DMS153 treated with DMSO at 0.1 percent for 48 hours (cell line): ENCODE data around the gene NT5DC1.
A peak's percentile ranks its signal among the peaks of the same experiment; 100 is the strongest.

Experiments
- DNase-seq: peaks from one replicate; lab custom pipeline; 2025; ENCODE audit not compliant: unreplicated experiment; lab: John Stamatoyannopoulos, UW

Gene NT5DC1

DNA sequence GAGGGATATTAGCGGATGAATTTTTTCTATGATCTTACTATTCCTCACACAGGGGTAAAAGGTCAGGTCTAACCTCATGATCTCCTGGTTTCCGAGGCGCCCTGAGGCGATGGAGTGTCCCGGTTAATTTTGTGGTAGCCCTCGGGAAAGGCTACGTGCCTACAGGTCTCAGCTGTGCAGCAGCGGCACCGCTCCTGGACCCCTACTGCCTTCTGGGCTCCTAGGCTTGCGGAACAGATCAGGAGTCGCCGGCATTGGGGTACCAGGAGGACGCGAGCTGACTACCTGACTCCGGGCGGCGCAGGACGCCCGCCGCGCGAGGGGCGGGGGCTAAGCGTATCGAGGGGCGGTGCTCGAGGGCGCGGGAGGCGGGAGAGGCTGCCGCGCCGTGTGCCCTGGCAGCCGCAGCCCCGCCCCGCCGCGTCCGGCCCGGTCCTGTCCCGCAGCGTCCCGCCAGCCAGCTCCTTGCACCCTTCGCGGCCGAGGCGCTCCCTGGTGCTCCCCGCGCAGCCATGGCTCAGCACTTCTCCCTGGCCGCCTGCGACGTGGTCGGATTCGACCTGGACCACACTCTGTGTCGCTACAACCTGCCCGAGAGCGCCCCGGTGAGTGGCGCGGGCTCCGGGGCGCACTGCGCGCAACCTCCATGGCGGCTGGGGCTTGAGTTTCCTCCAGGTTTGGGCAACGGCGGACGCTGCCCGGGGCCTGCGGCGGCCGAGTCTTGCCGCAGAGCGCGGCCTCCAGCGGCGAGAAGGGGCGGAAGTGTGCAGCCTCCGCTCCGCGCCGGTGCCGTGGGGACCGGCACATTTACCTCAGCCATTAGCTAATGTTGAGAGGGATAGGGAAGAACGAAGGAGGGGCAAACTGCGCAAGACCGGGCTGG lies at the start of gene NT5DC1:
TSS of gene NT5DC1 (plus strand) at position 435 of the 883 bp plus-strand sequence. CDS start at position 513, 78 bp downstream.
- DNase-seq, result peak; percentile 79

DNA sequence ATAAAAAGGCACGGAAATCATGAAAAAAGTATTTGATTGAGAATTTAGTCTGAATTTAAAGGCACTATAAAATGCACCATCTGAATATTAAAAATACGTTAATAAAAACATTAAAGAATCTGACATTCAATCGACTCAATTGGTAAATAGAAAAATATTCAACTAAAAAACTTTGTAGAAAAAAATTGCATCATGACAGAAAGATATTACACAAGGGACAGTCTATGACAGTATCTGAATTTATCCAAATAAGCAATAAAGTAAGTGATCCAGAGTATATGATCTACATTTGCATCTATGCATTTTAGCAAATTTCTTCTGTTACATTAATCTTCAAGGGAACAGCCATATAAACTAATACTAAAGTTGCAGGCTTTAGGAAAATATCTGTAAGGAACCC lies 49.4 kb upstream of the NT5DC1 start:
- no peak for DNase-seq

DNA sequence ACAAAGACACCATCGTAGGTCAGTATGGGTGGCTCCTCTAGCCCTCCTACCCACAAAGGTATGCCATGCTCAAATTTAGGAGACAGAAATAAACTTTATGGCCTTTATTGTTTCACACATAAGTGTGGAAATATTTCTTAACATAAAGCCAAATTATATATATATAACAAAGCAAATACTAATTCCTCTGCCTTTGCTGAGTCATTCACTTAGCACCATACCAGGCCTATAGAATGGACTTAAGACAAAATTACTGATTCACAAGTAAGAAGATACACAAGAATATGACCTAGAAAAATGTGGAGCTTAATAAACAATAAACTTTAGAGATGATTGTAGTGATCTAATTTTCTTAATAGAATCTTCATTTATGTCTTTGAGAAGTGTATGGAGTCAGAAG lies 45.1 kb upstream of the NT5DC1 start:
- no peak for DNase-seq

DNA sequence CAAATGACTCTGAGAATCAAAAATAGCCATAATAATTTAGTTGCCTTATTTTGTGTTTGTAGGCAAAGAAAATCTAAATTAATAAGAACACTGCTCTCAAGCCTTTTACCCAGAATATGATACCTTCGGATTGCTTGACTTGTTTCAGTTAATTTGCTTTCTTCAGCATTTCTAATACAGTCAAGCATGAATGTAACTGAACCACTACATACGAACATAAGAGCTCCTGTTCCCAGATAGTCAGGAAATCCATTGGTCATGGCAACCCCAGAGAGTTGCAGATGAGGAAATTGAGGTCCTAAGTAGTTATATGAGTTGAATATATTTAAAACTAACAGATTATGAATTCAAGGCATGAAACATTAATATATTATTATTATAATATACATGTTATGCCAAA lies 42.9 kb upstream of the NT5DC1 start:
- DNase-seq, result no peak

DNA sequence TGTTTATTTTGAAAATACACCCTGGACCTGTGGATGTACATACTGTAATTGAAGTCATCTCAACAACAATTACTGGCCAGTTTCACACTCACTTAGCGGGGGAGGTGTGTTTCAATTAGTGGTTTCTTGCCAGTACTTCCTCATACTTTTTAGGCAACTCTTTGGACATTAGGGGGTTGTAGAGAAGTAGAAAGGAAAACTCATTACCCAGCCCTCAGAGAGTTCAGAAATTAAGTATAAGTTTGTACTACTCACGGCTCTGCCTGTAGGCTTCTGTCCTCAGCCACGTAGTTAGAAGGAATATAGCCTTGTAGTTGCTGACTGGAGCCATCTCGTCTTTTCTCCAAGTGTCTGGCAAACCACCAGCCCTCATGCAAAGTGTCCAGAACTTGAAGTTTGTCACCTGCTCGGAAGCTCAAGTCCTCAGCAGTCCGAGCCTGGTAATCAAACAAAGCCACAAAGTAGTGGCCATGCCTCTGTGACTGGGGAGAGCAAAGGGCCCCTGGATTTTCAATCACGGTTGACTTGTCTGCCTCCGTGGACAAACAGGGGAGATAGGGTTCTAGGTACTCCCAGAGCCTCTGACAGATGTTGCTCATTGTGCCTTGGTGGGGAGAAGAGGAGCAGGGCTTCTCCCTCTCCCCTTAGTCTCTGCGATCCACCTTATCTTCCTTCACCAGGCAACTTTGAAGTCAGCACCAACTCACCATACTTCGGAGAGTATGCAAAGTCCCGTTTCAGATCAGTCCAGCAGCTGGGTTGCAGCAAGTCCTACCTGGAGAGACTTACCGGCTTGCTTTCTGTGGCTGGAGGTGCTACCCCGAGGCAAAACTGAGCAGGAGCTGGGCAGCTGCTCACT lies 40.7 kb upstream of the NT5DC1 start:
- DNase-seq, result no peak

DNA sequence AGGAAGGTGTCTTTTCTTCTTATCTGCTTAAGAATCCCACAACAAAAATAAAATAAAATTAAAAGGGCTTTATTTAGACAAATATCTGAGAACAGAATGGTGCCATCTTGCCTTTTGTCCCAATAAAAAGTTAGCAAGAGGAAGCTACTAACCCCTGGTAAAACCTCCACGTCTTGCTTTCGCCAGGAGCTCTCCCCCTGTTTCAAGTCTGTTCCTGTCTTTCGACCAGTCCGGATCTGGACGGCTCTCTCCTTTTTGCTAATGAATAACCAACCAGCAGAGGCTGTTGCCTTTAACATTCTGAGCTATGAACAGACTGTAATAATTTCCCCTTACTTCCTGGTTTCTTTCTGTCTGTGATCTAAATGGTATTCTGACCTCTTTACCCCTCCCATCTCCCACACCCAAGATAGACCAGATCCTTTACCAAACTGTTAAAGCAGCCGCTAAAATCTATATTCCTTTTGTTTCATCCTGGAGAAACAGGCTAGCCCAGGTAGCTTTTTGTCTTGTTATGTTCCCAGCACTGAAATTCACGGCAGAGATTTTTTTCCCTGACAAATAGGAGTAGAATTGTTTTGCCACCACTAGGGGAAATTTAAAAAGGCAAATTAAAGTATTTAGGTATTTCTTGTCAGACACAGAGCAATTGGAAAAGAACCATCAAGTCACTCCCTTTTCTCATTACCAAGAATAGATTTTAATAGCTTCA lies 39.9 kb upstream of the NT5DC1 start, which contains the start of gene FRK:
TSS of gene FRK (minus strand) at position 320 of the 712 bp plus-strand sequence. CDS start 580 bp downstream, outside the sequence.
- DNase-seq, result peak; percentile 66

DNA sequence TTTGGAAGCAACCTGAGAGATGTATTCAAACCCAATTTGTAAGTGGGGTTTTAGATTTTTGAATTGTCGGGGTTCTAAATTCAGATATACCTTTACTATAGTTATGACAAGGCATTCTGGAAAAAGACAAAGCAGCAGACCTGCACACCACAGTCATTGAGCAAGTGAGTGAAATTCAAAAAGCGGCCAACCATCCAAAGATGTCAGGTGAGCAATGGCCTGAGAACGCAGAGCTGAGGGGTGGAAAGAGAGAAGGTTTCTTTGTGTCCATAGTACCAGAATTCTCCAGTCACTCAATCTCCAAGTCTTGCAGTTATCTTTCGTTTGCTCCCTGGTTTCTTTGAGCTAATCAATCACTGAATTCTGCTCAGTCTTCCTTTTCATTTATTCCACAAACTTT lies 38.2 kb upstream of the NT5DC1 start:
- DNase-seq, result no peak

DNA sequence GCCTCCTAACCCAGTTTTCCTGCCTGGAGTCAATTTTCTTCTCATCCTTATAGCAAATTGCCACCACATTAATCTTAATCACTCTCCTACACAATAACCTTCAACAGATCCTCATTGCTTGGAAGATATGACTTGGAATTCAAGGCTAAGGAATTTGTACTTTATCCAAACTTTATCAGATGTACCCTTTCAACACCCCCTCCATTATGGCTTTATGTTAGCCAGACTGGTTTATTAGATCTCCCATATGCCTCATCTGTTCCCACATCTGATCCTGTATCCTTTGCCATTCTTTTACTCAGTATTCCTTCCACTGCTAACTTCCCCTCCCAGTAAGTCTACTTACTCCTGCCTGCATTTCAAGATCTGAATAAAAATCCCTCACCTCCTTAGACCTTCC lies 36.0 kb upstream of the NT5DC1 start:
- no peak for DNase-seq

DNA sequence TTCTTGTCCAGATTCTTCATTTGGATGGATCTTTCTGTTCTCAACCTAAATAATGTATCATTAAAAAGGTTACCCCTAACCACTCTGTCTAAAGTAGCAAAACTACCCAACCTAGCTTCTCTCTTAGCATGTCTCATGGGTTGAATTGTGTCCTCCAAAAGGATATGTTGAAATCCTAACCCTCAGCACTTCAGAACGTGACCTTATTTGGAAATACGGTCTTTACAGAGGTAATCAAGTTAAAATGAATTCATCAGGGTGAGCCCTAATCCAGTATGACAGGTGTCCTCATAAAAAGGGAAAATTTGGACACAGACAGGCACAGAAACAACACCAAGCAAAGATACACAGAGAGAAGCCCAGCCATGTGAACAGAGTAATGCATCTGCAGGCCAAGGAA lies 33.9 kb upstream of the NT5DC1 start:
- DNase-seq, result no peak

DNA sequence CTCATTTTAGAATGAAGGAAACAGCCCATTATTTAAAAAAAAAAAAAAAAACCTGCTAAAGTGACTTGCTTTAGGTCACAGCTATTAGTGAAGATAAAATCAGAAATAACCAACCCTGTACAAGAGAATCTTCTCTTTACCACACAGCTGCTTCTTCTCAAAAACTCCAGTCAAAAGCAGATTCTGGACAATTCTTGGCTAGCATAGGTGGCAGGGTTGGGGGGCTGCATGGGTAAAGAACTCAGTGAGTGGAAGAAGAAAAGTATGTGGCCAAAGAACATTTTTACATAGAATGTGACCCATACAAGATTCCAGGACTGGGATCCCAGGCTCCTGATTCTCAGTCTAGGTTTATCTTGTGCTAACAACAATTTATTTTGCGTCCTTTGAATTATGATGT lies 30.6 kb upstream of the NT5DC1 start:
- no peak for DNase-seq

DNA sequence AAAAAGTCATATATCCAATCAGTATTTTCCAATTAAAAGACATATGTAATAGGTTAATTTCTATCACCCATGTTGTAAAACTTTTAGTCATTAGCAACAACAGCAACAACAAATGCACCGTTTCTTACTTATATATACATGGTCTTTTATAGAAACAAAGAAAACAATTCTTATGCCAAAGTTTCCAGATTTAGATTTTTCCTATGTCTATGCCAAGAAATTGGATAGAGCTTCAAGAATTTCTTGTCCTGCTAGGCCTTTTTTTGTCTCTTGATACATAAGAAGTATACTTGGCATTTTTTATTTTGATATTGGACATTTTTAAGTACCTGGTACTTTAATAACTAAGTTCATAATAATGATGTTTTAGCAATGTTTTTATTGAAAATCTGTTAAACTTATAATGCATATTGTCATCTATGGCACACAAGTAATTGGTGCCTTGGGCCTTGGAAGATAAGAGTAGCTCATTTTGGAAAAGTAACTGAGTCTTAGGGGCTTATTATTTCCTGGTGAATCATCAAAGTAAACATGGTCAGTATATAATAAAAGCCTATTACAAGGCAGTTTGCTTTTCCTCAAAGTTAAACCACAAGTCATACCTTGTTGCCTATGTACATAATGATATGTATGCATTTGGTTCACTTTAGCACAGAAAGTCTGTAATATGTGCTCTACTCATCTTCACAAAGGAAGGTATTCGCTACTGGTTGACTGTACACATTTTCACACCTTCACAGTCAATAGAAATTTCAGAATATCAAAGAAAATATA lies 29.9 kb upstream of the NT5DC1 start:
- DNase-seq, result no peak

DNA sequence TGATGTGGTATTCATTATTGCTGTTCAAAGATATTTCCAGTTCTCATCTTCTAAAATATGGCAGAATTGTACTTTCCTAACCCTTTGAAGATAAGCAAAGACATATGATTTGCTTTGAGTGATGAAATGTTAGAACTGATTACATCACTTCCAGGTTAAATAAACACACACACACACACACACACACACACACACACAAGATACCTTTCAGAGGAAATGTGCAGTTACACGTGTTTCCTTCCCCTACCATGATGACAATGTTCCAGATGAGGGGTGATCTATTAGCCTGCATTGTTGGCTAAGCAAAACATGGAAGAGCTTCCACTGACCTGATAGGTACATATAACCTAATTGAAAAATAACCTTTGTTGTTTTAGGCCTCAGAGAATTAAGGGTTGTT lies 28.3 kb upstream of the NT5DC1 start:
- no peak for DNase-seq

DNA sequence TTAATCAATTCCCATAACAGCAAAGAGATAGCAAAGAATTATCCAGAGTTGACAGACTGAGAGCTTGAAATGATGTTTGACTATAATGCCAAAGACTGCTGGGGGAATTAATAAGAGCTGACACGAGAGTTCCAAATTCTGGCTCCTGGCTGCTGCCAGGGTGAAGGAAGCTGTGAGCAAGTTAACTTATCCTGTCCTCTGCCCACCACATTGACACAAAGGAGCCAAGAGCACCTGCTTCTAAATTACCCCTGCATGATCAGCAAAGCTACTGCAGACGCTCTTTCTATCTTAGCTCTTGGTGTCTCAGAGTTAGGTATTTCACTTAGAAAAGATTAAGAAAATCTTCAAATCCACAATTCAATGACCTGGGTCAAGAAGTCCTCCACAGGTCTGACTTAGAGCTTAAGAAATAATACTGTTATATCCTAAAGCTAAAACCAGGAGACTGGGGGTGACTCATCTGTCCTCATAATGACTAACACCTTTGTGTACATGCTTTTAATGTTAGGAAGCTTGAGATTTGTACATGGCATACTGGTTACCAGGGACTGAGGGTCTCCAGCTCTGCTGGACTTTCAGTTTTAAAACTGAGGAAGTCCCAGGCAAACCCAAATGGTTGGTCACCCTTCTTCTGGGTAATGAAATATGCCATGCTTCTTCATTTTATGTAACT lies 26.8 kb upstream of the NT5DC1 start:
- no peak for DNase-seq

DNA sequence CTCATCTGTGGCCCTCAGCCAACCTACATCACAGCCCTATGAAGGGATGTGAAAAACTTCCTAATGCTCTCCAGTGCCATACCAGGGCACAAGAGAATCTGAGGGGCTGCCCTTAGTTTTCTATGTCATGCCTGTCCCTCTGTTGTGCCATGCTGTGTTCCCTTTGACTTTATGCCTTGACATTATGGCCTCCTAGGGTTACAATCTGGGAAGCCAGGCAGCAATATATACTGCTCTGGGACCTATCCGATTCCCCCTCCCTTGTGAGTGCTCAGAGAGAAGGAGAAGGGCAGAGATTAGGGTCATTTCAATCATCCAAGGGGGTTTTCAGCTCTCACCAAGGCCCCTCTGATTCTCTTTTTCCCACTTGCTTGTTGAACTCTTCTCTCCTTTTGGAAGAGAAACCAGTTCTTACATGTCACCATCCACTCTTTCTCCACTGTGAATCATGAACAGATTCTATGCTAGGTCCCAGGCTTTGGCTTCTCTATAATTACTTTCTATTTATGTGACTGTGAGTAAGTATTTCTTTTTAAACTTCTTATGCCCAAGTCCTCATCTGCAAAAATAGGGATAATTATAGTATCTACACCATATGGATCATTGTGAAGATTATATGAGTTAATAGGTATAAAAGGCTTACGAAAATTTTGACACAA lies 25.8 kb upstream of the NT5DC1 start:
- no peak for DNase-seq

DNA sequence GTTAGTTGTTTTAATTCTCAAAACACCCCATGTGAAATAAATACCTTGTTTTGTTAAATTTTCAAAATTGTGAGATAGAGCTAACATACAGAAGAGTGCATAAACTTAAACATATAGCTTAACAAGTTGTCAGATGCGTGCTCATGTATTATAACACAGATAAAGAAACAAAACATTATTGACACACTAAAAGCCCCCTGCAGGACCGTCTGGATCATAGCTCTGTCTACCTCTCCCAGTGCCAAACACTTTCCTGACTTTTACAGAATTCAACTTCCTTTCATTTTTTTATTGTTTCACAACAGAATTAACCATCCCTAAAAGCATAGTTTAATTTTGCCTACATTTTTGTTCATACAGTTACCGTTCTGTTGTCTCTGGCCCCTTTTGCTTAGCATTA lies 22.1 kb upstream of the NT5DC1 start:
- no peak for DNase-seq

DNA sequence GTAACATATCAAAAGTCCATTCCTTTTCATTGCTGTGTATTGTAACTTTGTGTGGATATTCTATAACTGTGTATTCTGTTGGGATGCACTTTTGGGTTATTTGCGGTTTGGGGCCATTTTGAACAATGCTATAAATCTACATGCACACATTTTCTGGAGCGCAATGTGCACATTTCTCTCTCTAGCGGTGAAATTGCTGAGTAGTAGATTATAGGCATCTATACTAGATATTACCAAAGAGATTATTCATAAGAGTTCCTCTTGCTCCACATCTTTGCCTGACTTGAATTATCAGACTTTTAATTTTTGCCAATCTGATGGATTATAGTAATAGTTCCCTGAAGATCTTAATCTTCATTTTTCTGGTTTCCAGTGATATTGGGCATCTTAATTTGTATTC lies 21.7 kb upstream of the NT5DC1 start:
- DNase-seq, result no peak

DNA sequence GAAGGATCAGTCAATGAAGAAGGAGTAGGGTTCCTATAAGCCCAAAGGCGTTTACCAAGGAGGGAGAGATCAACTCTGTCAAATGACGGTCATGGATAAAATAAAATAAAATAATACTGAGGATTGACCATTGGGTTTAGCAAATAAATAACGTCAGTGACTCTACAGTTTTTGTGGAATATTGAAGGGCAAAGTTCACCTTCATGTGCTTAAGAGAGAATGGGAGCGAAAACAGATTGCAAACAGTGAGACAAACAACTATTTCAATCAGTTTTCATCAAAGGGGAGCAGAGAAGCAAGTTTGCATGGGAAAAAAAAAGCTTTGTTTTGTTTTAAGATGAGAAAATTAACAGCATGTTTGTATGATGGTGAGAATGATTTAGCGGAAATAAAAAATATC lies 17.6 kb upstream of the NT5DC1 start:
- DNase-seq, result no peak

DNA sequence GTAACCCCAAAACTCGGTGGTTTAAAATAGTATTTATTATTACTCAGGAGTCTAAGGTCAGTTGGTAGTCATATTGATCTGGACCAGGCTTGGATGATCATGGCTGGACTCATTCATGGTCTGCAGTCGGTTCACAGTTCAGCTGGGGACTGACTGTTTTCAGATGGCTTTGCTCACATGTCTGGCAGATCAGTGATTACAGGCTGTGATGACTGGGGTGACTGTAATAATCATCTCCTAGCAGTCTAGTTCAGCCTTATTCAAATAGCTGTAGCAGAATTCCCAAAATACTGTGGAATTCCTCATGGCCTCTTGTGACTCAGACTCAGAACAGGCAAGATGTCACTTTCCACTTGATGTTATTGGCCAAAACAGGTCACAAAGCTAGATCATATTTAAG lies 16.4 kb upstream of the NT5DC1 start:
- no peak for DNase-seq

DNA sequence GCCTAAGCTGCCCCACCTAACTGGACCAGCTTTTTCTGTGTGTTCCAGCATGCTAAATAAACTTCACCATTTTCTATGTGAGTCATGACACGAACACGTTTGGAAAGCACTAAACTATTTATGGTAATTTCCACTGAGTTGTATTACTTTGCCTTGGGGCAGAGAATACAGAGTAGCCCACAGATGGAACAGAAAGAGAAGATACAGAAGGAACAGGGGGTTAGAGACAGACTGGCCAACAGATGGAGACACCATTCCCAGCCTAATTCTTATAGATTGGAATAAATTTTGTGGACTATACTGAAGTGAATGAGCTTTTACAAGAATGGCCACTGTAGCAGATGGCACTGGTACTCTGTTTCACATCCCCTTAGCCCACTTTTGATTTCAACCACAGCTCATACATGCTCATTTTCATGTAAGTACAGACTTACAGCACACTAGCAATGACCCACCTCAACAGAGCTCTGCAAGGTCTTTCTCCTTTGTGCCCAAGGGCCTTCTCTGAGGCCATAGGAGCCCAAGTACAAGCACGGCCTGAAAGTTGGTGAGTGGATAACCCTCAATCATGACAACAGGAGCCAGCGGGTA lies 13.1 kb upstream of the NT5DC1 start:
- DNase-seq, result no peak
